GM10266 (cell line): ENCODE data around the gene MAZ.
"Not testable (repeated sequence)": the region's sequence is repeated elsewhere in the genome, so short reads cannot be mapped to it uniquely, and the experiment has no call there.

ENCODE experiments used
- DNase-seq: peaks from one replicate; pipeline ENCODE4 v3.0.0; 2012; ENCODE audit errors: extremely low spot score
- CTCF ChIP-seq: IDR thresholded peaks from 2 replicates; pipeline ENCODE4 v1.5.1; 2012; ENCODE audit warnings: mild to moderate bottlenecking, low read depth; ENCODE audit not compliant: control insufficient read depth, insufficient read depth; ENCODE audit errors: missing control alignments

The MAZ gene

DNA sequence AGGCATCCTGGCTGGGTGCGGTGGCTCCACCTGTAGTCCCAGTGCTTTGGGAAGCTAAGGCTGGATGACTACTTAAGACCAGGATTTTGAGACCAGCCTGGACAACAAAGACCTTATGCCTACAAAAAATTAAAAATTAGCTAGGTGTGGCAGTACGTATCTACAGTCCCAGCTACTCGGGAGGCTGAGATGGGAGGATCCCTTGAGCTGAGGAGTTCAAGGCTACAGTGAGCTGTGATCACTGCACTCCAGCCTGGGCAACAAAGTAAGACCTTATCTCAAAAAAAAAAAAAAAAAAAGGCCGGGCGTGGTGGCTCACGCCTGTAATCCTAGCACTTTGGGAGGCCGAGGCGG lies 20.0 kb downstream of the MAZ start:
- no peak for TF ChIP-seq CTCF
- no peak for DNase-seq

- TF ChIP-seq CTCF = no peak
- DNase-seq = no peak
Observed at GRCh38 chr16:29830774-29831173, 24.4 kb downstream of the MAZ start.

- no peak for DNase-seq
- TF ChIP-seq CTCF = no peak
Observed at GRCh38 chr16:29831490-29831889, 25.2 kb downstream of the MAZ start.

- not testable (repeated sequence) for DNase-seq
Observed at GRCh38 chr16:29833219-29833618, 26.9 kb downstream of the MAZ start.

GRCh38 chr16:29834079-29834478 lies 27.8 kb downstream of the MAZ start:
- no peak for DNase-seq

GRCh38 chr16:29835926-29836325 lies 29.6 kb downstream of the MAZ start:
- no peak for TF ChIP-seq CTCF
- DNase-seq = no peak

More at GRCh38 chr16:29834079-29834478, 27.8 kb downstream of the MAZ start:
- TF ChIP-seq CTCF = no peak

GRCh38 chr16:29836623-29837022 lies 30.3 kb downstream of the MAZ start:
- DNase-seq = no peak
- no peak for TF ChIP-seq CTCF

DNA sequence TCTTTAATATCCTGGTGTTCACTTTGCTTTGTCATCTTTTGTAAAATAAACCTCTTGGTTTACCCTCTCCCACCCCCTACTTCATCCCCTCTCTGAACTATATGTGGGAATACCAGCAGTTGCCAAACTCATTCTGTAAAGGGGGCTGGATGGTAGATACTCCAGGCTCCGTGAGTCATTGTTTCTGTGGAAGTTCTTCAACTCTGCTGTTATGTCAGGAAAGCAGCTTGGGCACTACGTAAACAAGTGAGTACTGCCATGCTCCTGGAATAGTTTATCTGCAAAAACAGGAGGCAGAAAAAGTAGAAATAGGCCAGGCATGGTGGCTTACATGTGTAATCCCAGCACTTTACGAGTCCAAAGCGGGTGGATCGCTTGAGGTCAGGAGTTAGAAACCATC lies 31.5 kb downstream of the MAZ start:
- TF ChIP-seq CTCF = no peak
- DNase-seq = no peak
